HG02642 (cell line): ENCODE results near the gene COL24A1.

Source experiments
- ATAC-seq: cut with Tn5 transposase; IDR thresholded peaks from one replicate; pipeline ENCODE4 v1.9.1; 2021; ENCODE audit warnings: mild to moderate bottlenecking; ENCODE audit not compliant: unreplicated experiment, poor library complexity

COL24A1 gene

DNA sequence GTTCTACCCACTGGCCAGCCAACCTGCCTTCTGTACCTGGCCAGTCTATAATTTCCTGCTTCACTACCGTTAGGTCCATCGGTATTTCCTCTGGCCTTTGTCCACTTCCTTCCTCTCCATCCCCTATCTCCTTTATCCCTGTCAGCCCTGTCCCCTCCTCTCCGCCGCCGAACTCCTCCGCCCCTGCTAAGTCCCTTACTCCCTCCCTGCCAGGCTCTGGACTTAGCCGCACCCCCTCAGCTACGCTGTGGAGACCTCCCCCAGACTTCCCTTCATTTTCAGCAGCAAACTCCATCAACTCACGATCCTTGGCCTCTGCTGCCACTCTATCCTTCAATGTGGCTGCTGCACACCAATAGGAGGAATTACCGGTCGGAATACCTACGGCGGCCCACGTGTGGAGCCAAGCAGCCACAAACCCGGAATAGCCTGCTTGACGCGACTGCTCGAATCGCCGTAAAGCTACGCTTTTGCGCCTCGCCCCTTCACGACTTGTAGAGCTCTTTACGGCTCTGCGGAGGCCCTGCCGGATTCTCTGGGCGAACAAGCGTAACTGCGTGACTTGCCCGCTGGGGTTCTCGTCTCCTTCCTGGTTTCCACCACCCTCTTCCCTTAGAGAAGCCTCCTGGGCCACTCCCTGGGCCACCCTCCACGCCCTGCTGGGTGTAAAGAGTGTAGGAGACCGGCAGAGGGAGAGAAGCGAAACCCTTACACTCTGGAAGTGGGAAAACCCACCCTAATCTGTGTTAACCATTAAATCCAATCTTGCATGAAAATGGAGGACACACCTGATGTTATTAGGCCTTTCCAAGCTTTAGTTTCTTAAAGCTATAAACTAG is 448.4 kb downstream of the COL24A1 start, which contains the start of gene ZNHIT6:
Gene ZNHIT6, minus strand, starts transcription at position 444 of the 839 bp plus-strand sequence. Its CDS starts 149 bp downstream, at position 295.
- ATAC-seq: peak; percentile 90

DNA sequence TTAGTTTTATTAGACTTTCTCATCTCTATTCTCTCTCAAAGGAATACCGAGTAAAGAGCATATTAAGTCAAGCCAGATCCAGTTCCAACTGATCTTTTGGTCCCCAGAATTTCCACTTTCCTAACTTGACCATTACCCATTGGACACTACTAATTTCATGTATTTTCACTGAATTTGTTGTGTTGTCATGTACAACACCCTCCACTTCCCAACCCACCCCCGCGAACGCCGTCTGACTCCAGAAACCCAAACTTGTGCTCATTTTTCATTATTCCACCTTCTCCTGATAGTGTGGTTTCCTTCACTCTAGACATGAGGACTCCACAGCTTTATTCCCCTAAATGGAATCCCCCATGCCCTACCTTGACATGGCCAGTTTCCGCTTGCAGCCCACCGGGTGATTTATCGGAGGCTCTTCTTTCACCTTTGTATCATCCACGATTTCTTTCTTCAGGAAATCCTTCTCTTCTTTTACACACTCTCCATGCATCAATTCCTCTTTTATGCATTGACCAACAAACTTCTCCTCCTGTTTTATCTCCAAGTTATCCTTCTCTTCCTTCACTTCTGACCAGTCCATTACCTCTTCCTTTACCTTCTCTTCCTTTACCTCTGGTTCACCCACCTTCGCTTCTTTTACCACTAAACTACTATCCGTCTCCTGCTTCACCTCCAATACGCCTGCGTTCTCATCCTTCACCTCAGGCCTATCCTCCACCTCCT is 449.1 kb downstream of the COL24A1 start:
- ATAC-seq: no peak

DNA sequence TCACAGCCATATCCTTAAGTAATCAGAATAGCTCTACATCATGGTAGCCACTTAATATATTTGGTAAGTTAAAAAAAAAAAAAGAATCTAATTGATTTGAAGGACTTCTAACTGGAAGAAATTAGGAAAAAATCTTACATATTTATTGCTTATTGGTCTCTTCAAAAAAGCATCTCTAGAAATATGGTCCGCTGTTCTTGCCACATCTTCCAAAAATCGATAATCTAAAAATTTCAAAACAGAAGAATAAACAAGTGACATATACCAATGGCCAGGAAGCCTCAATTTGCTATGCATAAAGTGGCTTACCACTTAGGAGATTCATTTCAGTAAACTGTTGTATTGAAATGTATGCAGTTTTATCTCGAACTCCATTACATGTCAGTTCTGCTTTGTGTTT is 450.6 kb downstream of the COL24A1 start:
- ATAC-seq: no peak

DNA sequence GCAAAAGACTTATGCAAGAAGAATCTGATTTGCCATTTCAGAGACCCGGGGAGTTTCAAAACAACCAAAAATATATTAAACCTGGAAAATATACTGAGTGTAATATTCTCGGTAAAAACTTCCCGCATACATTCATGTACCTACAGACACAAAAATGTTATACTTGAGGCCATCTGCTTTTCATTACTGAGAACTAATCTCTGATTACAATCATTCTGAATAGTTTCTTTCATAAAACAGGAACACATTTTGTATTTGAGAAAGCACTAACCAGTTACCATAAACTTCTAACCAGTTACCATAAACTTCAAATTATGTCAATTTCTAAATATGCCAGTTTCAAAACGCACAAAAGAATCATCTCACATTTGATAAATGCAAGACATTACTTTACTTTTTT is 456.1 kb downstream of the COL24A1 start:
- no peak for ATAC-seq

DNA sequence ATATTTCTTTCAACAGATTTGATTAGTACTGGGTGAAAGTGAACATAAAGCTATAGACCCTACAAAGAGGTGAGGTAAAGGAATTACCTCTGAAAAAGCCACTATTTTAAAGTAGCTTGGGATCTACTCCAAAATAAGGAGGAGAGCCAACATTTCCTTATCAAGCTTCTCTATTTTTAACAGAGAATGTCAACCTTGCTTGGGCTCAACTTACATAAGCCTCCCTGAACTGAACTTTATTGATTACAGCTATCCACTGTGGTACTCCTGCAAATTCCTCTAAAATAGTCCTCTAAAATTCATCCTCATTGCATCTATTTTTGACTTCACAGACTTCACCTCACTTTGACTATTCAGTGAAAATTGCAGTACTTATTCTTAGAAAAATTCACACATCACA is 458.7 kb downstream of the COL24A1 start:
- ATAC-seq: no peak

DNA sequence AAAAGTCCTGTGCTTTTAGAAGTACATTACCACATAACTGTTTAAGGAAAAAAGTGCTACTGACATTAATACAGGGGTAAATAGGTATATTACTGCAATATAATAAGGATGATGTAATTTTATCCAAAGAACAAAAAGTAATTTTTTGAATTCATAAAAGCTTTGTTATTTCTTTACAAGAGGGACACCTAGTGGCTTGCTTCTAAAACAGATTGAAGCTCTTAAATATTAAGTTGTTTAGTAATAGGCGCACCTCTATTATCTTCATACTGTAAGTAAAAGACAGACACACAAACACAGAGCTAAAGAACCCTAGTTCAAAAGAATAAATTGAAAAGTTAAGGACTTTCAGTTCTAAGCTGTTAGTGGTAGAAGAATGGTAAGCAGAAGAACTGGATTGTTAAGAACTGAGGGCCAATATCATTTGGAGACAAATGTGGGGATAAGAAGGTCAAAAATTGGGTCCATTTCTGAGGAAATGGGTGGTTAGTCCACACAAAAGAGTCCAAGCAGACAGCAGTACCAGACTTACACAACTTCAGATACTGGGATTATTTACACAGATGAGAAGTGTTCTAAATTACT is 463.8 kb downstream of the COL24A1 start:
- ATAC-seq: no peak

DNA sequence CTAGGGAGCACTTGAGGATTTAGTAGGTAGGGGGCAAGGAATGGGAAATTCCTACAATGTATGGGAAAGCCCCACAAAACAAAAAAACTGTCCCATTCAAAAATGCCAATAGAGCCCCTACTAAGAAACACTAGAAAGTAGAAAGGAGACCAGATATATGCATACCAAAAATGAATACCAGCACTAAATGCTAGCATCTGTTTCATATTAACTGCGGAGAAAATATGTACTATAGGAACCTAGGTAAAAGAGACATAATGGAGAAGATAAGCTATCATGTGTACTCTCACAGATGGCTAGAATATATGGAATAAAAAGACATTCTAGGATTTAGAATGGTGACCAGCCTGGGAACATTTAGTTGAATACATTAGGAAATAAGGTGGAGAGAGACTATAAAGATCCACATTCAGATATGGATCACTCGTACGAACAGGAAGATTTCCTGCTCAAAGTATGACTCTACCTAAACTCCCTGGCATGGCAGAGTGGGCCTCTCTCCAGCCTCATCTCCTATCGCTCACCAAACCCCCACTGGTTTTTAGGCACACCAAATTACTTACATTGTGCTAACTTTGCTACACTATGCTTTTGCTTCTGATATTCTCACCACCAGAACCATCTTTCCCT is 466.7 kb downstream of the COL24A1 start:
- no peak for ATAC-seq

DNA sequence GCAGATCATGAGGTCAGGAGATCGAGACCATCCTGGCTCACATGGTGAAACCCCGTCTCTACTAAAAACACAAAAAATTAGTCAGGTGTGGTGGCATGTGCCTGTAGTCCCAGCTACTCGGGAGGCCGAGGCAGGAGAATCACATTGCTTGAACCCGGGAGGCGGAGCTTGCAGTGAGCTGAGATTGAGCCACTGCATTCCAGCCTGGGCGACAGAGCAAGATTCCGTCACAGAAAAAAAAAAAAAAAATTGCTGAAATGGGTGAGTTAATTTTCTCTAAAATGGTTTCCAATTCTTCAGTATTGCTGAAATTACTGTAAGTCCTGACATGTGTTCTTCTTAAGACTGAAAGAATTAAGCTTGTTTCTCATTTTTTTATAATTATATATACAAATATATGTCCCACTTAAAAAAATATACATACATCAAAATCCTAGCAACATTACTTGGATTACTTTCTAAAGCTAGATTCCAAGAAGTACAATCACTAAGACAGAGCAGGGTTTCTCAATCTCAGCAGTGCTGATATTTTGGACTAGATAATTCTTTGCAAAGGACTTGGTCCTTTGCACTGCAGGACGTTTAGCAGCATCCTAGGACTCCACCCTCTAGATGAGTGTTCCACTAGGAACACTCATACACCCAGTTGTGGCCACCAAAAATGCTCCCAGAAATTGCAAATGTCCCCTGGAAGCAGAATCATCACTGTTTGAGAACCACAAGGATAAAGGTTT is 473.1 kb downstream of the COL24A1 start:
- ATAC-seq: no peak

DNA sequence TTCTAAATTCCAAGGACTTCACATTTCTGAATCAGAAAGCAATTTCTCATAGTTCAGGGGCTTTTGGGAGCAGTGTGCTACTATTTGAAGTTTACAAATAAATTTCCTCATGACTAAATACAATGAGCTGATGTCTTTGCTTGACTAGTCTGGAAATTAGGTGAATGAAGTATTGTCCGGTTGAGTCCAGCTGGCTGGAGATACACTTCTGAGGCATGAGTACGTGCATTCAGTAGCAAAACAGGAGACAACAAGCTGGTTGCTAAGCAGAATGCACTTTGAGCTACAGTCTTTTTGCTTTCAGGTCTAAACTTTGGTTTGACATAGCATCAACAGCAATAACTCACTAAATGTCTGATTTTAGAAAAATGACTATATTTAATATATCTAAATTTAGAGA is 475.5 kb downstream of the COL24A1 start:
- ATAC-seq: no peak
